Fibroblast of lung (primary cell): Measurements from ENCODE around the gene UVRAG.

ENCODE experiments used
- EZH2 ChIP-seq: IDR thresholded peaks from 2 replicates; pipeline ENCODE4 v1.5.1; 2012; ENCODE audit warnings: low read length, control low read depth, mild to moderate bottlenecking; ENCODE audit errors: missing control alignments
- TF ChIP-seq, protein P1 (sequence below), 2 donors: IDR thresholded peaks in 1 of 2; conservative IDR thresholded peaks in 1 of 2; 1 replicate in 1 of 2; 2 replicates in 1 of 2; pipeline ENCODE4 v1.5.1; 2011 to 2012; ENCODE audit warnings: low read length in 2 of 2, control low read depth in 1 of 2, inconsistent platforms in 1 of 2, low read depth in 1 of 2, mild to moderate bottlenecking in 1 of 2

DNA sequence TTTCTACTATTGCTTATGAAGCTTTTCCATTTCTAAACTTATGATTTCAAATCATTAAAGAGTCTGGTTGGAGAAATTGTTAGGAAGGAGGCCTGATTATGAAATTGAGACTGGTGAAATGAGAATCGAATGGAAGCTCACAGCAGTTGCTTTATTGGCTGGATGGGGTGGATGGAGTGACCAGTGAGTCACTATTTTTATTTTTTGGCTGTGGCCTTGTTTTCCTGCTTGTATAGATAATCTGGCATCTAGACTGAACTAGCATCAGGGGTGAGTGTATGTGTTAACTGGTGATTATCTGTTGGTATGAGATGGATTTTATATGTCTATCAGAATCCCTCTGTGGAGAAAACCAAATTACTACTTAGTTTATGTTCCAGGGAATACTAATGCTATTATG is 36.2 kb downstream of the UVRAG start:
- TF ChIP-seq, protein P1, sequence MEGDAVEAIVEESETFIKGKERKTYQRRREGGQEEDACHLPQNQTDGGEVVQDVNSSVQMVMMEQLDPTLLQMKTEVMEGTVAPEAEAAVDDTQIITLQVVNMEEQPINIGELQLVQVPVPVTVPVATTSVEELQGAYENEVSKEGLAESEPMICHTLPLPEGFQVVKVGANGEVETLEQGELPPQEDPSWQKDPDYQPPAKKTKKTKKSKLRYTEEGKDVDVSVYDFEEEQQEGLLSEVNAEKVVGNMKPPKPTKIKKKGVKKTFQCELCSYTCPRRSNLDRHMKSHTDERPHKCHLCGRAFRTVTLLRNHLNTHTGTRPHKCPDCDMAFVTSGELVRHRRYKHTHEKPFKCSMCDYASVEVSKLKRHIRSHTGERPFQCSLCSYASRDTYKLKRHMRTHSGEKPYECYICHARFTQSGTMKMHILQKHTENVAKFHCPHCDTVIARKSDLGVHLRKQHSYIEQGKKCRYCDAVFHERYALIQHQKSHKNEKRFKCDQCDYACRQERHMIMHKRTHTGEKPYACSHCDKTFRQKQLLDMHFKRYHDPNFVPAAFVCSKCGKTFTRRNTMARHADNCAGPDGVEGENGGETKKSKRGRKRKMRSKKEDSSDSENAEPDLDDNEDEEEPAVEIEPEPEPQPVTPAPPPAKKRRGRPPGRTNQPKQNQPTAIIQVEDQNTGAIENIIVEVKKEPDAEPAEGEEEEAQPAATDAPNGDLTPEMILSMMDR (conservative IDR thresholded peaks at IDR 0.05 in 1 of 2, IDR thresholded peaks at IDR 0.05 in 1 of 2; ENCODE audit: low read depth in 1 of 2, low read length in 2 of 2), result no peak
- TF ChIP-seq EZH2, result no peak
